Measurements from ENCODE around the gene DDX51.
"Not testable (repeated sequence)": the region's sequence is repeated elsewhere in the genome, so short reads cannot be mapped to it uniquely, and the experiment has no call there.

The DDX51 gene

GRCh38 chr12:132152411-132152821, 8.3 kb upstream of the DDX51 start:
- no peak for TF ChIP-seq CTCF (IDR thresholded peaks at IDR 0.05; ENCODE audit: insufficient read depth, low read length, missing control alignments)
- ChIA-PET POLR2A (interaction anchor here (0.7 kb wide), 1 partner anchor 204 kb away, joined by 3 read pairs; no protein-coding TSS in a partner anchor), CTCF (interaction anchor here (1.5 to 3.2 kb wide), 6 partner anchors 7 to 486 kb away, joined by 3 to 37 read pairs (median 8); partner anchors contain the start of genes DDX51 and NOC4L)
- DNase-seq (ENCODE audit: low read depth, low spot score): no peak
- H3K4me3 ChIP-seq (ENCODE audit: low read depth, low read length): no peak overlapping the region

- CTCF ChIA-PET: interaction anchor here (1.4 to 3.2 kb wide), 4 partner anchors 10 to 463 kb away, joined by 3 to 37 read pairs (median 5); no protein-coding TSS in a partner anchor
- H3K4me3 ChIP-seq (ENCODE audit: low read depth, low read length): no peak overlapping the region
- no peak for DNase-seq (ENCODE audit: low read depth, low spot score)
These were observed 7.8 kb upstream of the DDX51 start for GRCh38 chr12:132151766-132152410.

GRCh38 chr12:132151145-132151765, 7.1 kb upstream of the DDX51 start:
- H3K4me3 ChIP-seq (ENCODE audit: low read depth, low read length): no peak overlapping the region
- POLR2A ChIA-PET: no interaction called here
- DNase-seq (ENCODE audit: low read depth, low spot score): no peak
- no peak for TF ChIP-seq CTCF (IDR thresholded peaks at IDR 0.05; ENCODE audit: insufficient read depth, low read length, missing control alignments)
- CTCF ChIA-PET: interaction anchor here (1.4 to 3.2 kb wide), 4 partner anchors 9 to 463 kb away, joined by 3 to 37 read pairs (median 5); no protein-coding TSS in a partner anchor

More at GRCh38 chr12:132151766-132152410, 7.8 kb upstream of the DDX51 start:
- TF ChIP-seq CTCF (IDR thresholded peaks at IDR 0.05; ENCODE audit: insufficient read depth, low read length, missing control alignments): no peak
- POLR2A ChIA-PET: no interaction called here

GRCh38 chr12:132150780-132151144, 6.6 kb upstream of the DDX51 start:
- H3K4me3 ChIP-seq (ENCODE audit: low read depth, low read length): no peak overlapping the region
- no peak for DNase-seq (ENCODE audit: low read depth, low spot score)
- ChIA-PET CTCF (interaction anchor here (1.4 kb wide), 1 partner anchor 464 kb away, joined by 3 read pairs; no protein-coding TSS in a partner anchor), POLR2A (no interaction called here)
- no peak for TF ChIP-seq CTCF (IDR thresholded peaks at IDR 0.05; ENCODE audit: insufficient read depth, low read length, missing control alignments)

GRCh38 chr12:132149526-132149925, 5.4 kb upstream of the DDX51 start:
- H3K4me3 ChIP-seq (ENCODE audit: low read depth, low read length); DNase-seq (ENCODE audit: low read depth, low spot score); CTCF ChIA-PET; POLR2A ChIA-PET: not testable (repeated sequence)

GRCh38 chr12:132148368-132149045, 4.4 kb upstream of the DDX51 start:
- ChIA-PET CTCF (interaction anchor here (0.9 kb wide), 1 partner anchor 15 kb away, joined by 3 read pairs; no protein-coding TSS in a partner anchor), POLR2A (no interaction called here)
- no peak for TF ChIP-seq CTCF (IDR thresholded peaks at IDR 0.05; ENCODE audit: insufficient read depth, low read length, missing control alignments)
- no peak for DNase-seq (ENCODE audit: low read depth, low spot score)
- H3K4me3 ChIP-seq (ENCODE audit: low read depth, low read length): no peak overlapping the region

Data from AG04449 (cell line).